Measurements from ENCODE around the gene MANF.

- no peak for TF ChIP-seq EZH2 (IDR thresholded peaks at IDR 0.05; ENCODE audit: insufficient read depth, low read length)
- TF ChIP-seq, protein P1, sequence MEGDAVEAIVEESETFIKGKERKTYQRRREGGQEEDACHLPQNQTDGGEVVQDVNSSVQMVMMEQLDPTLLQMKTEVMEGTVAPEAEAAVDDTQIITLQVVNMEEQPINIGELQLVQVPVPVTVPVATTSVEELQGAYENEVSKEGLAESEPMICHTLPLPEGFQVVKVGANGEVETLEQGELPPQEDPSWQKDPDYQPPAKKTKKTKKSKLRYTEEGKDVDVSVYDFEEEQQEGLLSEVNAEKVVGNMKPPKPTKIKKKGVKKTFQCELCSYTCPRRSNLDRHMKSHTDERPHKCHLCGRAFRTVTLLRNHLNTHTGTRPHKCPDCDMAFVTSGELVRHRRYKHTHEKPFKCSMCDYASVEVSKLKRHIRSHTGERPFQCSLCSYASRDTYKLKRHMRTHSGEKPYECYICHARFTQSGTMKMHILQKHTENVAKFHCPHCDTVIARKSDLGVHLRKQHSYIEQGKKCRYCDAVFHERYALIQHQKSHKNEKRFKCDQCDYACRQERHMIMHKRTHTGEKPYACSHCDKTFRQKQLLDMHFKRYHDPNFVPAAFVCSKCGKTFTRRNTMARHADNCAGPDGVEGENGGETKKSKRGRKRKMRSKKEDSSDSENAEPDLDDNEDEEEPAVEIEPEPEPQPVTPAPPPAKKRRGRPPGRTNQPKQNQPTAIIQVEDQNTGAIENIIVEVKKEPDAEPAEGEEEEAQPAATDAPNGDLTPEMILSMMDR (IDR thresholded peaks at IDR 0.05; ENCODE audit: insufficient read depth, low read depth, low read length) = no peak
Observed at GRCh38 chr3:51358981-51359380, 26.1 kb upstream of the MANF start.

Data from astrocyte (in vitro differentiated cells and primary cell).